Right forelimb (tissue), 1 donor: Measurements from ENCODE around the gene SKIL.
"Not testable (repeated sequence)": the region's sequence is repeated elsewhere in the genome, so short reads cannot be mapped to it uniquely, and the experiment has no call there.

Experiments used
- DNase-seq: peaks from one replicate; pipeline ENCODE4 v3.0.0-alpha.2; 2018

SKIL gene, protein sequence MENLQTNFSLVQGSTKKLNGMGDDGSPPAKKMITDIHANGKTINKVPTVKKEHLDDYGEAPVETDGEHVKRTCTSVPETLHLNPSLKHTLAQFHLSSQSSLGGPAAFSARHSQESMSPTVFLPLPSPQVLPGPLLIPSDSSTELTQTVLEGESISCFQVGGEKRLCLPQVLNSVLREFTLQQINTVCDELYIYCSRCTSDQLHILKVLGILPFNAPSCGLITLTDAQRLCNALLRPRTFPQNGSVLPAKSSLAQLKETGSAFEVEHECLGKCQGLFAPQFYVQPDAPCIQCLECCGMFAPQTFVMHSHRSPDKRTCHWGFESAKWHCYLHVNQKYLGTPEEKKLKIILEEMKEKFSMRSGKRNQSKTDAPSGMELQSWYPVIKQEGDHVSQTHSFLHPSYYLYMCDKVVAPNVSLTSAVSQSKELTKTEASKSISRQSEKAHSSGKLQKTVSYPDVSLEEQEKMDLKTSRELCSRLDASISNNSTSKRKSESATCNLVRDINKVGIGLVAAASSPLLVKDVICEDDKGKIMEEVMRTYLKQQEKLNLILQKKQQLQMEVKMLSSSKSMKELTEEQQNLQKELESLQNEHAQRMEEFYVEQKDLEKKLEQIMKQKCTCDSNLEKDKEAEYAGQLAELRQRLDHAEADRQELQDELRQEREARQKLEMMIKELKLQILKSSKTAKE

GRCh38 chr3:170357176-170358041 is at the start of gene SKIL:
Gene SKIL (plus strand): TSS chr3:170357715. CDS start chr3:170360332, 2,617 bp downstream.
- peak; percentile 96 for DNase-seq

GRCh38 chr3:170309046-170309445 is 48.5 kb upstream of the SKIL start:
- DNase-seq = no peak

DNA sequence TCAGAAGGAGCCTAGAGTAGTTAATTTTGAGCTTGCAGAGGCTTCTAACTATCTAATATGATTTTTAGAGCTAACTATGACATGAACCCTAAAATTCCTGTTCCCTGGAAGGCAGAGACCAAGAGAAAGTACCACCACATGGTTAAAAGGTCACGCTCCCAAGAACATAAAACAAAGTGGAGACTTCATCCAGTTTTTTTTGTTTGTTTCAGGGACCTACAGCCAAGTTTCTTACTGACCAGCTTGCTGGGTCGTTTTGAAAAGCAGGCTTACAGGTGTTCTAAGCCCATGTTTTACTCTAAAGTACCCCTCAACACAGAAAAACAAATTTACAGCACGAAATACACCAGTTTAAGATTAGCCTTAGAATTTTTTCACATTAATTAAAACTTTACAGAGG is 39.6 kb upstream of the SKIL start:
- DNase-seq = no peak

DNA sequence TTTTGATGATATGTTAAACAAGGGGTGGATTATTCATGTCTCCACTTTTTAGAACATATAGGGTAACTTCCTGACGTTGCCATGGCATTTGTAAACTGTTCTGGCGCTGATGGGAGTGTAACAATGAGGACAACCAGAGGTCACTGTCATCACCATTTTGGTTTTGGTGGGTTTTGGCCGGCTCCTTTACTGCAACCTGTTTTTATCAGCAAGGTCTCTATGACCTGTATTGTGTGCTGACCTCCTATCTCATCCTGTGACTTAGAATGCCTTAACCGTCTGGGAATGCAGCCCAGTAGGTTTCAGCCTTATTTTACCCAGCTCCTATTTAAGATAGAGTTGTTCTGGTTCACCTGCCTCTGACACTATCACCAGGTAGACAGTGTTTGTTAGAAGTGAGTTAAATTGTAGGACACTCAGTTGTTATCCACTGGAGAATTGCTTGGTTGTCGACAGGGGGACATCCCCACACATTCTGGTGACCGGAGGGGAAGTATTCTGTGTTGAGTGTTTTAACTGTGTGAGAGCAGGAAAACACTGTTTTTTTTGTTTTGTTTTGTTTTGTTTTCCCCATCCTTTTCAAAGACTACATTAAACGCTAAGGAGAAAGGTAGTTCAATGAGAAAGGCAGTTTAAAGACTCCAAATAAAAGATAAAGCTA is 36.9 kb upstream of the SKIL start:
- no peak for DNase-seq

DNA sequence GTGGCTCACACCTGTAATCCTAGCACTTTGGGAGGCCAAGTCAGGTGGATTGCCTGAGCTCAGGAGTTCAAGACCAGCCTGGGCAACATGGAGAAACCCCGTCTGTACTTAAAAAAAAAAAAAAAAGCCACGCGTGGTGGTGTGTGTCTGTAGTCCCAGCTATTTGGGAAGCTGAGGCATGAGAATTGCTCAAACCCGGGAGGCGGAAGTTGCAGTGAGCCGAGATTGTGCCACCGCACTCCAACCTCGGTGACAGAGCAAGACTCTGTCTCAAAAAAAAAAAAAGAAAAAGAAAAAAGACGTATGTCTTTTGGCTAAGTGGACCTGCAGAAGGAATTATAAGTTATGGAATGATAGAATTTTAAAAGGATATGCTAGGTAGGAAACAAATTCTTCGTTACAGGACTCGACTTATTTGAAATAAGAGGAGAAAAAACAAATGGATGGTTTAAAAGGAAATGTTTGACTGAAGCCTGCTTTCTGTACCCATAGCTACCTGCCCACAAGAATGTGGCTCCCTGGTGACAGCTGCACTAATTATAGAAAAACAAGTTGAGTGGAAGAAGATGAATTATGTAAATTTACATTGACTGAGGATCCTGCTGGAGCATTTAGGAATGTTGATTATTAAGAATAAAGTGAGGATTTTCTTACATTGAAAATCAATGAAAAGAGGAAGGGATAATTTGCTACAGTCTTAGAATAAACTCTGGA is 36.0 kb upstream of the SKIL start:
- DNase-seq = no peak

DNA sequence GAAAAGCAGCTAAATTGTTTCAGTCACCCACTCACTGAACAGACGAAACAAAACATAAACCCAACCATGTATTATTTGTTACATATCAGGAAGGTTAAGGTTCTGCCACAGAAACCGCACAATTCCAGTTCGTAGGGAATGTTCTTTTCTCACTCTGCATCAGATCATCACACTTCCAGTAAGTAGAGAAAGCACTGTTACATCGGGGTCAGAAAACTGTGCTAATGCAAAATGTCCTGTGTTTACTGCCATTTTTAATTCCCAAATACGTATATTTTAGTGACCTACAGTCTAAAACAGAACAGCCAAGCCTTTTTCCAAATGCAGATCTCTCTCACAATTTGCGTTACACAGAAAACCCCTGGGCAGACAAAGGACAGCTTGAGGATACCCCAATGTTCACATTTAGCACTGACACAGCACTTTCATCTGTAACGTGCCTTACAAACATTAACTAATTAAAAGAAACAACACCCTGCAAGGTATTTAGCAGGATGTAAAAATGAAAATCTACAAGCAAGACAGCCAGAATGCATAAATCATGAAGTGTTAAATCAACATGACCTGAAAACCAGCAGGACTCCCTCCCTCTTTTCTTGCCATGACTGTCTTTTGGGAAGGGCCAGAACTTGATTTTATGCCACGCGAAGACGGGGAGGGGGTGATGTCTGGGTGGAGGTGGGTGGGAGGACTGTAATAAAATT is 34.8 kb upstream of the SKIL start:
- DNase-seq = no peak

- no peak for DNase-seq
Measured at GRCh38 chr3:170323331-170323730, 34.2 kb upstream of the SKIL start.

DNA sequence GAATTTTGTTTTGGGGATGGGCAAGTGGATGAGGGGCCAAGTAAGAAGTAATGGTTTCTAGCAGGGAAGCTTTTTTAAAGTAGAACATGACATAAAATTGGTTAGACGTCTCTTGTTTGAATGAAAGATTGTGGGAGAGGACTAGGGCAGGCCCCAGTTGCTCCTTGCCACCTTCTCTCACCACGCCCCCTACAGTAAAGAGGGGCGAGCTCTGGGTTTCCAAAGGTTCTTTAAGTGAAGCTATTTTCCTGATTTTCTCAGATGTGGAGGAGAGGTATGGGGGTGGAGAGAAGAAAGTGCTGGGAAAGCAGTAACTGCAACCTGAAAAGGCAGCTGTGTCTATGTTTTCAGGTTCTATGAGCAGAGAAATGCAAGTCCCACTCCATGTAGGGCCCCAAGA is 32.6 kb upstream of the SKIL start:
- DNase-seq = no peak

GRCh38 chr3:170327040-170327808 is 30.3 kb upstream of the SKIL start:
- DNase-seq = no peak

DNA sequence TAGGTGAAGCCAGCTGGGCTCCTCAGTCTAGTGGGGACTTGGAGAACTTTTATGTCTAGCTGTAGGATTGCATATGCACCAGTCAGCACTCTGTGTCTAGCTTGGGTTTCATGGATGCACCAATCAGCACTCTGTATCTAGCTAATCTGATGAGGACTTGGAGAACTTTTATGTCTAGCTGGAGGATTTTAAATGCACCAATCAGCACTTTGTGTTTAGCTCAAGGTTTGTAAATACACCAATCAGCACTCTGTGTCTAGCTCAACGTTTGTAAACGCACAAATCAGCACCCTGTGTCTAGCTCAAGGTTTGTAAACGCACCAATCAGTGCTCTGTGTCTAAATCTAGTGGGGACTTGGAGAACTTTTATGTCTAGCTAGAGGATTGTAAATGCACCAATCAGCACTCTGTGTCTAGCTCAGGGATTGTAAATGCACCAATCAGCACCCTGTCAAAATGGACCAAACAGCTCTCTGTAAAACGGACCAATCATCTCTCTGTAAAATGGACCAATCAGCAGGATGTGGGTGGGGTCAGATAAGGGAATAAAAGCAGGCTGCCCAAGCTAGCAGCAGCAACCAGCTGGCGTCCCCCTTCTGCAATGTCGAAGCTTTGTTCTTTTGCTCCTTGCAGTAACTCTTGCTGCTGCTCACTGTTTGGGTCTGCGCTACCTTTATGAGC is 29.5 kb upstream of the SKIL start:
- DNase-seq = not testable (repeated sequence)

GRCh38 chr3:170330366-170330765 is 27.1 kb upstream of the SKIL start:
- no peak for DNase-seq

DNA sequence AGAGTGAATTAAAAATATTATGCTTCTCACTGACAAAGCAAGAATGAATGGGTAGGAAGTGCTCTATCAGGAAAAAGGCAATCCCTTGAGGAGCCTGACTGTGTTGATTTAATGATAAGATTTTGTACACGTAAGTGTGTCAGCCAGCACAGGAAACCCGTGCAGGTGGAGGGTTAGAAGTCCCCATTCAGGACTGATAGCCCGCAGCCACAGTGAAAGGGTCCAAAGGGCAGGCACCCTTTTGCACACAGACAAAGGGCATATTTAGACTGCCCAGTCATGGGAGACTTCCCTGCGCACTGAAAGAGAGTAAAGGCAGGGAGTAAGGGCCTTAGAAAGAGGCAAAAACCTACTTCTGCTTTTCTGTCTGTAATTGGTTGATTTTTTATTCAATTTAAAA is 26.4 kb upstream of the SKIL start:
- DNase-seq = no peak

GRCh38 chr3:170337420-170337819 is 20.1 kb upstream of the SKIL start:
- DNase-seq = no peak

DNA sequence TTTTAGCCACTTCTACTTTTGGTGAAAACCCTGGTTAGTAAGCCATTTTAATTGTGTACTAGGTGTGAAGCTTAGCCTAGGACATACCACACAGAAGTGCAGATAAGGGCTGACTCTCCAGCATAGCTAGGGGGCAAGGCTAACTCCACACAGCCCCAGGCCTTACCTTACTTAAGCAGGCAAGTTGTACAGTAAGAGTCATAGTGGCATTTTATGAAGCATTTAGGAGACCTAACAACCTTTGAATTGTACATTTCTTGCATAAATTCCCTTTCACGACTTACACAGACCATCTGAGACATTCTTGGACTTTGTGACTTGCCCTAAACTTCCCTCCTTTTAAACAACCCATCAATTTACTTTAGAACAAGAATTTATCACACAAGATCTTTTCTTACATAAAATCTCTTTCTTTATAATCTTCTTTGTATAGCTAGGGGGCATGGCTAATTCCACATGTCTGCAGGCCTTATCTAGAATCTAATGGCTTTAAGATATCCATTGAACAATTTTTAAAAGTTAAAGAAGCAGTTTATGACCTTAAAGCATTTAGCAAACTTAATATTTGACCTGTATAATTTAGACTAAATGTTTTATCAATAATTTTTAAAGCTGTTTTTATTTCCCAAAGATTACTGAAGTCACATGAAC is 18.7 kb upstream of the SKIL start:
- no peak for DNase-seq

GRCh38 chr3:170342273-170342672 is 15.2 kb upstream of the SKIL start:
- DNase-seq = not testable (repeated sequence)

GRCh38 chr3:170343859-170344258 is 13.7 kb upstream of the SKIL start:
- DNase-seq = not testable (repeated sequence)

DNA sequence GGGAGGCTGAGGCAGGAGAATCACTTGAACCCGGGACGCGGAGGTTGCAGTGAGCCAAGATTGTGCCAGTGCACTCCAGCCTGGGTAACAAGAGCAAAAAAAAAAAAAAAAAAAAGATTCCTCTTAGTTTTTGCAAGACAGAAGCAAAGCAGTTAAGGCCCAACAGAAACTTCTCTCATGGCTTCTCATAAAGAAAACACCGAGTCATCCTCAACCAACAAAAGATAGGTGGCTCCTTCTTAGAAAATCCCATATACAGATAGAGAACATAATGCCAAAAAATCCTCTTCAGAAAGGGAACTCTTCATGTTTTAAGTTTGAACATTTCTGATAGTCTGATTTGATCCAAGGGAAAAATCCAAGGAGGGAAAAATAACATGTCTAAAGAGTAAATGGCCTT is 12.5 kb upstream of the SKIL start:
- DNase-seq = no peak

- DNase-seq = no peak
Measured at GRCh38 chr3:170346481-170347392, 10.8 kb upstream of the SKIL start.
